Measurements from ENCODE around the gene TRAK1. TPM values are rescaled to one million over a fixed set of nuclear protein-coding genes. Genes with fewer than 3 reads are reported as not detected.
A peak's percentile ranks its signal among the peaks of the same experiment; 100 is the strongest.

The TRAK1 gene
- total RNA-seq, 1 donor from 2014 or later = 323 TPM

GRCh38 chr3:42214064-42214463, 122.9 kb downstream of the TRAK1 start:
- DNase-seq = no peak
- intact Hi-C loops (cut with micrococcal nuclease) = no loop called here
- no peak for ATAC-seq

GRCh38 chr3:42214565-42215283, 123.6 kb downstream of the TRAK1 start:
- intact Hi-C loops (cut with micrococcal nuclease) = no loop called here
- DNase-seq (no peak), ATAC-seq (no peak)

- ATAC-seq = no peak
- DNase-seq = no peak
- intact Hi-C loops (cut with micrococcal nuclease) = no loop called here
Measured at GRCh38 chr3:42216302-42216701, 125.1 kb downstream of the TRAK1 start.

GRCh38 chr3:42216931-42217333, 125.8 kb downstream of the TRAK1 start:
- intact Hi-C loops (cut with micrococcal nuclease) = no loop called here
- ATAC-seq = no peak
- no peak for DNase-seq

GRCh38 chr3:42220436-42221121, 129.4 kb downstream of the TRAK1 start:
- no peak for DNase-seq
- ATAC-seq = no peak
- intact Hi-C loops (cut with micrococcal nuclease) = no loop called here

- DNase-seq = no peak
- ATAC-seq = peak; percentile 8
- intact Hi-C loops (cut with micrococcal nuclease) = no loop called here
Measured at GRCh38 chr3:42222942-42223693, 132.0 kb downstream of the TRAK1 start.

GRCh38 chr3:42224178-42224577, 133.0 kb downstream of the TRAK1 start:
- no peak for ATAC-seq
- no peak for DNase-seq
- intact Hi-C loops (cut with micrococcal nuclease) = no loop called here

- intact Hi-C loops (cut with micrococcal nuclease) = no loop called here
- ATAC-seq (peak; percentile 87), DNase-seq (no peak)
Measured at GRCh38 chr3:42224658-42225421, 133.7 kb downstream of the TRAK1 start.

GRCh38 chr3:42225486-42226363, 134.6 kb downstream of the TRAK1 start:
- intact Hi-C loops (cut with micrococcal nuclease) = no loop called here
- no peak for DNase-seq
- no peak for ATAC-seq

GRCh38 chr3:42226470-42227425, 135.6 kb downstream of the TRAK1 start:
- intact Hi-C loops (cut with micrococcal nuclease) = no loop called here
- ATAC-seq = no peak

GRCh38 chr3:42228796-42229195, 137.6 kb downstream of the TRAK1 start:
- no peak for ATAC-seq
- DNase-seq = no peak
- intact Hi-C loops (cut with micrococcal nuclease) = no loop called here

More at GRCh38 chr3:42226470-42227425, 135.6 kb downstream of the TRAK1 start:
- DNase-seq = no peak

- ATAC-seq (no peak), DNase-seq (no peak)
- intact Hi-C loops (cut with micrococcal nuclease) = no loop called here
Measured at GRCh38 chr3:42229266-42229941, 138.2 kb downstream of the TRAK1 start.

GRCh38 chr3:42229942-42230688, 139.0 kb downstream of the TRAK1 start:
- DNase-seq (no peak), ATAC-seq (no peak)
- intact Hi-C loops (cut with micrococcal nuclease) = loop anchor here (10.0 kb wide), 1 partner anchor 215 kb away; no protein-coding TSS in a partner anchor

- ATAC-seq (no peak), DNase-seq (no peak)
- intact Hi-C loops (cut with micrococcal nuclease) = loop anchor here (10.0 kb wide), 1 partner anchor 214 kb away; no protein-coding TSS in a partner anchor
Measured at GRCh38 chr3:42230860-42231259, 139.7 kb downstream of the TRAK1 start.

- ATAC-seq = no peak
- intact Hi-C loops (cut with micrococcal nuclease) = loop anchor here (10.0 kb wide), 1 partner anchor 209 kb away; no protein-coding TSS in a partner anchor
- no peak for DNase-seq
Measured at GRCh38 chr3:42235532-42235931, 144.4 kb downstream of the TRAK1 start.

- ATAC-seq = no peak
- intact Hi-C loops (cut with micrococcal nuclease) = loop anchor here (10.0 kb wide), 1 partner anchor 208 kb away; no protein-coding TSS in a partner anchor
- no peak for DNase-seq
Measured at GRCh38 chr3:42236611-42237010, 145.5 kb downstream of the TRAK1 start.
